Immature natural killer cell (primary cell): ENCODE results near the gene CREB3. TPM values are rescaled to one million over a fixed set of nuclear protein-coding genes. Genes with fewer than 3 reads are reported as not detected.
A peak's percentile ranks its signal among the peaks of the same experiment; 100 is the strongest.

Experiments
- DNase-seq, 3 donors: peaks; one replicate each; pipeline ENCODE4 v3.0.0; 2022; ENCODE audit warnings: mixed read lengths in 1 of 3
- H3K27ac Mint-ChIP-seq, 6 donors: one replicate each; pipeline ENCODE4 v1.8.0; 2020; ENCODE audit warnings: mixed read lengths in 6 of 6, mild to moderate bottlenecking in 5 of 6, inconsistent platforms in 4 of 6, moderate library complexity in 3 of 6
- H3K27me3 Mint-ChIP-seq, 3 donors: one replicate each; pipeline ENCODE4 v1.8.0; 2020 to 2021; ENCODE audit warnings: low read depth in 3 of 3, mild to moderate bottlenecking in 3 of 3, mixed read lengths in 3 of 3, moderate library complexity in 3 of 3, inconsistent platforms in 1 of 3
- H3K36me3 Mint-ChIP-seq, 3 donors: one replicate each; pipeline ENCODE4 v1.8.0; 2020; ENCODE audit warnings: mixed read lengths in 3 of 3, inconsistent platforms in 2 of 3, mild to moderate bottlenecking in 2 of 3
- H3K4me1 Mint-ChIP-seq, 2 donors: one replicate each; pipeline ENCODE4 v1.8.0; 2020; ENCODE audit warnings: inconsistent platforms in 2 of 2, mild to moderate bottlenecking in 2 of 2, mixed read lengths in 2 of 2, moderate library complexity in 1 of 2
- H3K4me3 Mint-ChIP-seq, 5 donors: one replicate each; pipeline ENCODE4 v1.8.0; 2020; ENCODE audit warnings: mild to moderate bottlenecking in 5 of 5, mixed read lengths in 5 of 5, inconsistent platforms in 3 of 5, moderate library complexity in 3 of 5
- H3K9me3 Mint-ChIP-seq, 6 donors: one replicate each; pipeline ENCODE4 v1.8.0; 2020; ENCODE audit warnings: mild to moderate bottlenecking in 6 of 6, mixed read lengths in 6 of 6, inconsistent platforms in 4 of 6, moderate library complexity in 3 of 6
- polyA plus RNA-seq, 3 donors: library from polyadenylated mRNA; unstranded; fragments of 300-500 nt; fragmentation: Illumina TruSeq; gene quantifications; one replicate each; pipeline ENCODE4 v1.2.3, GENCODE V29; 2021

Gene CREB3
- polyA plus RNA-seq, 3 donors from 2014 or later, result 47.8 to 59.3 (median 50.0) TPM

DNA sequence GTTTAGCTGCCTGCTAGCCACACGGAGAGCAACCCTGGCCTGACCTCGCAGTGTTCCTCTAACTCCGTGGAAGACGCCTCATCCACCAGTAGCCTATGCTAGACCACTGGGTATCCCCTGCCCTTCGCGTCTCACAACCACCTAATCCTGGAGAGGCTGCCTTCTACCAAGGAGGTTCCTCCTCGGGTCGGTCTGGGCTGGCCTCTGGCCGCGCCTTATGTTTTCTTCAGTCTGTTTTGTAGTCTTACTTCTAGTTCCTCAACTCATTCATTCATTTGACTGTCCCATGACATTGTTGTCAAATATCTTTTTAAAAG lies 41.2 kb upstream of the CREB3 start:
- no peaks in the 10 kb centered on the region for H3K9me3 Mint-ChIP-seq
- peaks cover 0 to 4% (median 3%) of the 10 kb centered on the region in 3 donors for H3K27me3 Mint-ChIP-seq
- H3K36me3 Mint-ChIP-seq, result peaks cover under 1 to 2% (median under 1%) of the 10 kb centered on the region in 3 donors
- DNase-seq, result no peak
- peak overlapping the region; percentile 88 to 94 (median 89) for H3K4me3 Mint-ChIP-seq
- peak overlapping the region; percentile 53 to 89 (median 76) for H3K27ac Mint-ChIP-seq
- peaks cover 15 to 22% of the 10 kb centered on the region in 2 donors for H3K4me1 Mint-ChIP-seq

DNA sequence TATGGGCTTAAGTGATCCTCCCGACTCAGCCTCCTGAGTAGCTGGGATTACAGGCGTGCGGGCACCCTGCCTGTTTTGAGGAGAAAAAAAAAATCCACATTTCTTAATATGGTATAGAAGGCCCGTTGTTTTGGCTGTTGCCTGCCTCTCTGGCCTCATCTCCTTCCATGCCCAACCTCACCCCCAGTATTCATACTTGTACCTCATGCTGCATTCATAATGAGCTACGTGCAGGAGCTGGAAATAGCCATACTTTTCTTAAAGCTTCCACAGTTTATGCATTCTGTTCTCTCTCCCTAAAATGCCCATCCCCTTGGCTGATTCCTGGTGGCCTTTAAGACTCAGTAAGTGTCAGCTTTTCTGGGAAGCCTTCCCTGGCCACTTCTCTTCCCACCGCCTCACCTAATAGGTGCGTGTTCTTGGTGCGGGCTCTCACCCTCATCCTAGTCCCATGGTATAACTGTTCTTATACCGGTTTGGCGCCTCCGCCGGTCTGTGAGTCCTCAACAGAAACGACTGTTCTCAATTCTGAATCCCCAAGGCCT lies 40.6 kb upstream of the CREB3 start:
- DNase-seq, result no peak
- Mint-ChIP-seq H3K9me3 (no peaks in the 10 kb centered on the region), H3K36me3 (peaks cover 5 to 7% (median 6%) of the 10 kb centered on the region in 3 donors), H3K27me3 (peaks cover 0 to 4% (median 3%) of the 10 kb centered on the region in 3 donors), H3K4me3 (peak overlapping the region; percentile 88 to 94 (median 89)), H3K4me1 (peaks cover 20 to 27% of the 10 kb centered on the region in 2 donors), H3K27ac (peak overlapping the region; percentile 20 to 89 (median 70))

DNA sequence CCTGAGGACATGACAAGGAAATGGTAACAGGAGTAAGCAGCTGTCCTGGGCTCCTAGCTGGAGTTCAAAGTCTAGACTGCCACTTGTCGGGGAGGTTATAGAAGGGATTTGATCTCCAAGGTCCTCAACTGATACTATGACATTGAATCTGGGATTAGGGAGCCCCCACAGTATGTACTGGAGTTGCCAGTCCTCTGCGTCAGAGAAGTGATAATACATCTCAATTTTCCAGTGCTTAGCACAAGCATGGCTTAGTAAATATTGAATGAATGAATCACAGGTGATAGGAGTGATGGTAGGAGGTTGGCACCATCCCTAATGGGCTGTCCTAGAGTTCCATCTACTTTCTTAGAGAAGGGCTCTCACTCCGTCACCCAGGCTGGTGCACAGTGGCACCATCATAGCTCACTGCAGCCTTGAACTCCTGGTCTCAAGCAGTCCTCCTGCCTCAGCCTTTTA lies 36.5 kb upstream of the CREB3 start:
- Mint-ChIP-seq H3K36me3 (peaks cover 5 to 13% (median 12%) of the 10 kb centered on the region in 3 donors), H3K27ac (peak overlapping the region in 4 of 6 donors; percentile 77 to 86 (median 84)), H3K4me3 (no peak overlapping the region)

DNA sequence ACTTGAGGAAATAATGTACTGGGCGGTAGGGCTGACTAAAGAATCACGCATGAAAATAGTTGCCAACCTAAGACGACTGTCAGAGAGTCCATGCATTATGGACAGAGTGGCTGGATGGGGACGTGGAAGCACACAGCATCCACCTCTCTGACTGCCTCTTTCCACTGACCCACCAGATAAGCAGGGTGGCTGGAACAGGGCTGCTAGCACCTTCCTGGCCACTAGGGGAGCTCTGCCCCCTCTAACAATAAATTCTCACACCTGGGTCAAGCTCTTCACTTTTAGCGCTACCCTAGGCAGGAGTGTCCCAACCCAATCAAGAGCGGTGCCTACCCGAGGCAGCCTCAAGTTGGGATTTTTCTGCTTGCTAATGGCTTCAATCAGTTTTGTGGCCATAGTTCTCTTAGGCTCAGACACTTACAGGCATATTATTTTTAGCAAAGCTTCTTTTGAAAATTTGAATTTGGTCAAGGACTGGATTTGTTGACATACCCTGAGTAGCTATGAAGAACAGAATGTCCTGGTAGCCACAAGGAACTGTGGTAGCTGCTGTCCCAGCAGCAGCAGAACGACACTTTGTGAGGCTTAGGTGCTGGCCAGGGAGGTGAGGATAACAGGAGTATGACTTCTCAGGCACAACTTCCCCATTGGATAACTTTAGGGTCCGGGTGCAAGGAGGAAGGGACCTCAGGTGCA lies 35.8 kb upstream of the CREB3 start:
- Mint-ChIP-seq H3K4me1 (peaks cover 14 to 15% of the 10 kb centered on the region in 2 donors), H3K36me3 (peaks cover 5 to 13% (median 12%) of the 10 kb centered on the region in 3 donors), H3K27ac (peak overlapping the region; percentile 77 to 86 (median 84)), H3K27me3 (no peaks in the 10 kb centered on the region), H3K4me3 (no peak overlapping the region), H3K9me3 (no peaks in the 10 kb centered on the region)
- peak; percentile 58 to 67 (median 65) for DNase-seq

More for the DNA sequence above, 36.5 kb upstream of the CREB3 start:
- Mint-ChIP-seq H3K27me3 (peaks cover 0 to 2% (median 0%) of the 10 kb centered on the region in 3 donors), H3K4me1 (peaks cover 21 to 22% of the 10 kb centered on the region in 2 donors), H3K9me3 (no peaks in the 10 kb centered on the region)
- no peak for DNase-seq

DNA sequence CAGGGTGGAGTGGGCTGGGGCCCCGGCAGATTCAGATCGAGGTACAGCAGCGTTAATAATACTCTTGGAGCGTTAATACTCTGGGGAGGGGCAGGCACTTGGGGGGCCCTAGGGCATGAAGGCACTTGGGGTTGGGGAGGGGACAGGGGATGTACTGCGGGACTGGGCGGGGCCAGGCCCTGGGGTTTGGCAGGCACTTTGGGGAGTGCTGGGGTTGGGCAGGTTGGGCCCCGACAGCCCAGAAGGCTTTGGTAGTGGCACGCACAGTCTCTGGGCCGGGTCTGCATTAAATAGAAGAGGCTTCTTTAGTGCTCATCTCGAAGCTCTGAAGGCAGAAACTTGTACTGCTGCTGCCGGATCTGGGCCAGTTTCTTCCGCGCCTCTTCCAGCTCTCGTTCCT lies 35.0 kb upstream of the CREB3 start:
- DNase-seq, result no peak
- Mint-ChIP-seq H3K4me3 (no peak overlapping the region), H3K9me3 (no peaks in the 10 kb centered on the region), H3K27me3 (no peaks in the 10 kb centered on the region), H3K4me1 (peaks cover 9 to 10% of the 10 kb centered on the region in 2 donors), H3K36me3 (peaks cover 5 to 13% (median 12%) of the 10 kb centered on the region in 3 donors), H3K27ac (peak overlapping the region in 3 of 6 donors; percentile 4 to 50 (median 45))

DNA sequence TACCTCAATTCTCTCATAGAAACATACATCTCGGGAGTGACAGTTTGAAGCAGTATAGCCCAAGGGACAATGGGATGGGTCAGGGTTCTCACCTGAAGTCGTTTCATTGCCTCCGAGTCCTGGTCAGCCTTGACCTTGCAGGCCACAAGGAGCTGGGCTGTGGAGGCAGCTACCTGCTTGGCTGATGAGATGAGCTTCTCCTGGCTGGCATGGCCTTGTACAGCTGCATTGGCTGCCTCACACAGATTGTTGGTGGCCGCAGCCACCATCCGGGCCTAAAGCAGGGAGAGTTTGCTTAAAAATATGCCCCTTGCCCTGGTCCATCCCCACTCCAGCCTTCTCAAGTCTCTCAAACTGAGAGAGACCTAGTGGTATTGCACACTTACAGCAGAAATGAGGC lies 34.2 kb upstream of the CREB3 start:
- no peaks in the 10 kb centered on the region for H3K27me3 Mint-ChIP-seq

DNA sequence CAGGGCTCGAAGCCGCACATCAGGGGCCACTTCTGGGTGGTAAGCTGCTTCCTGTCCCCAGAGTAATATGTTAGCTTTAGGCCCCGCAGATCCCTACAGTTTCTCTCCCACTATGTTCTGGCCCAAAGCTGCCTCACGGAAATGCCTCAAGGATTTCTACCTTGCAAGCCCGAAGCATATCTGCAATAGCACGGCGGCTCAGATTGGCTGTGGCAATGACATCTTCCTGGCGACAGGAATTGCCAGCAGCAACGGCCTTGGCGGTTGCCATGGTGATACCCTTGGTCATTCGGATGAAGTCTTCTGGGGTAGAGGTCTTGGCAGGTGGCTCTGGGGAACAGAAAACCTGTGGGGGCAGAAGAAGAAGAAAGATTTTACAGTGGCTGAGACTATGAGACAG lies 32.4 kb upstream of the CREB3 start:
- peaks cover 9 to 10% of the 10 kb centered on the region in 2 donors for H3K4me1 Mint-ChIP-seq
- DNase-seq, result no peak
- no peaks in the 10 kb centered on the region for H3K9me3 Mint-ChIP-seq
- H3K4me3 Mint-ChIP-seq, result no peak overlapping the region
- H3K36me3 Mint-ChIP-seq, result peaks cover 13 to 35% (median 30%) of the 10 kb centered on the region in 3 donors
- no peaks in the 10 kb centered on the region for H3K27me3 Mint-ChIP-seq
- H3K27ac Mint-ChIP-seq, result no peak overlapping the region

More for the DNA sequence above, 34.2 kb upstream of the CREB3 start:
- Mint-ChIP-seq H3K9me3 (no peaks in the 10 kb centered on the region), H3K36me3 (peaks cover 12 to 20% (median 17%) of the 10 kb centered on the region in 3 donors), H3K27ac (peak overlapping the region in 3 of 6 donors; percentile 4 to 22 (median 7)), H3K4me1 (peaks cover 9 to 10% of the 10 kb centered on the region in 2 donors), H3K4me3 (no peak overlapping the region)
- no peak for DNase-seq

DNA sequence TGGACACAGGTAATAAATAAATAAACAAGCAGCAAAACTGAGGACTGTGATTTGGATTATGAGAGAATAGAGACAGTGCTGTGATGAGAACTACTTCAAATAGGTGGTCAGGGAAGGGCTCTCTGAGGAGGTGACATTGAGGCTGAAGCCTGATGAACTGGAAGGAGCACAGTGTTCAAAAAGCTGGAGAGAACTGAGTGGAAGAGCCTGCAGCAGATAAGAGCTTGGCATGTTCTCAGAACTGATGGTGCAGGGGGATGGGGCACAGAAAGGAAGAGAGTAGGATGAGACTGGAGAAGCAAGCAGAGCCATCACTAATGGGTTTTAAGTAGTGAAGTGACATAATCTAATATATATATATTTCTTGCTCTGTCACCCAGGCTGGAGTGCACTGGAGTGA lies 31.5 kb upstream of the CREB3 start:
- no peak overlapping the region for H3K27ac Mint-ChIP-seq
- no peaks in the 10 kb centered on the region for H3K27me3 Mint-ChIP-seq
- no peaks in the 10 kb centered on the region for H3K9me3 Mint-ChIP-seq
- no peak overlapping the region for H3K4me3 Mint-ChIP-seq
- DNase-seq, result no peak
- H3K36me3 Mint-ChIP-seq, result peaks cover 13 to 39% (median 30%) of the 10 kb centered on the region in 3 donors
- H3K4me1 Mint-ChIP-seq, result peaks cover 9 to 10% of the 10 kb centered on the region in 2 donors

DNA sequence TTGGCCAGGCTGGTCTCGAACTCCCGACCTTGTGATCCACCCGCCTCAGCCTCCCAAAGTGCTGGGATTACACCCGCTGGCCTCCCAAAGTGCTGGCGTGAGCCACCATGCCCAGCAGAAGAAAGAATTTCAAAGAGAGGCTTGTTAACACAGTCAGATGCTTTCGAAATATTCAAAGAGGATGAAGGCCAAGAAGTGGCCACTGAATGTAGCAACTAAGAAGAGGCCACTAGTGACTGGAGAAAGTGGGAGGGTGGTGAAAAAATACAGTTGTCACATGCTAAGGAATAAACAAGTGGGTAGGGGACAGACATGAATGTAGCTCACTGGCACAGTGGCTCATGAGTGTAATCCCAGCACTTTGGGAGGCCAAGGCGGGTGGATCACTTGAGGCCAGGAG lies 29.8 kb upstream of the CREB3 start:
- H3K27ac Mint-ChIP-seq, result peak overlapping the region in 1 of 6 donors; percentile 53
- H3K4me1 Mint-ChIP-seq, result peaks cover 0 to 2% of the 10 kb centered on the region in 2 donors
- no peaks in the 10 kb centered on the region for H3K9me3 Mint-ChIP-seq
- DNase-seq, result no peak
- no peak overlapping the region for H3K4me3 Mint-ChIP-seq
- no peaks in the 10 kb centered on the region for H3K27me3 Mint-ChIP-seq
- H3K36me3 Mint-ChIP-seq, result peaks cover 14 to 46% (median 33%) of the 10 kb centered on the region in 3 donors

DNA sequence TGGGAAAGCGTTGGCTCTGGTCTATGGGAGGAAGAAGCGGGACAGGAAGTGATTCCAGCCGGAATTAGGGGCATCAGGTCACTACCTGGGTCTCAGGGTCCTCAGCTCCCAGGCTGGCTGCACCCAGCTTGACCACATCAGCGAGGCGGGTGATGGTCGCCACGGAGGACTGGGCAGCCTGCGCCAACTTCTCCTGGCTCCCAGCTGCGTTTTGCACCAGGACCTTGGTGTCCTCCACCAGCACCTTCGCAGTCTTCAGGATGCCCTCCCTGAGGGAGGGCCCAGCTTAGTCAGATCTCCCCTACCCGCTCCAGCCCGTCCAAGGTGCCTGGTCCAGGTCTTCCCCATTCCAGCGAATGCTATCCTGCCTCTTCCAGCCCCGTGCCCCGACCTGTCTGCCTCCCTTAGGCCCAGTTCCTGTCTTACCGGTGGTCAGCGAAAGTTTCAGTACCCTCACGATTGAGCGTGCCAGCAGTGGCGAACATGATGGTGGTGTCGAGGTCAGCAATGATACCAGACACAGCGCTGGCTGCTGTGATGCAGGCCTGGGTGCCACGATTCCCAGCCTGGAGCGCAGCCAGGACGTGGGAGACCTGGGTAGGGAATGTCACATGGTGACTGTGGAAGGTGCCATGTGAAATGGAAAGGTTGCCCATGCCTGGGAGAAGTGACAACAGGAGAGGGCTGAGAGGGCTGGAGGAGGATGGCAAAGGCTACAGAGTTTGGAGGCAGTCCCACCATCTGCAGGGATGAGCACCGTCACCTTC lies 28.4 kb upstream of the CREB3 start:
- Mint-ChIP-seq H3K36me3 (peaks cover 16 to 56% (median 40%) of the 10 kb centered on the region in 3 donors), H3K4me1 (no peaks in the 10 kb centered on the region), H3K4me3 (no peak overlapping the region), H3K27me3 (no peaks in the 10 kb centered on the region), H3K27ac (peak overlapping the region in 2 of 6 donors; percentile 28 to 41), H3K9me3 (no peaks in the 10 kb centered on the region)
- DNase-seq, result no peak

DNA sequence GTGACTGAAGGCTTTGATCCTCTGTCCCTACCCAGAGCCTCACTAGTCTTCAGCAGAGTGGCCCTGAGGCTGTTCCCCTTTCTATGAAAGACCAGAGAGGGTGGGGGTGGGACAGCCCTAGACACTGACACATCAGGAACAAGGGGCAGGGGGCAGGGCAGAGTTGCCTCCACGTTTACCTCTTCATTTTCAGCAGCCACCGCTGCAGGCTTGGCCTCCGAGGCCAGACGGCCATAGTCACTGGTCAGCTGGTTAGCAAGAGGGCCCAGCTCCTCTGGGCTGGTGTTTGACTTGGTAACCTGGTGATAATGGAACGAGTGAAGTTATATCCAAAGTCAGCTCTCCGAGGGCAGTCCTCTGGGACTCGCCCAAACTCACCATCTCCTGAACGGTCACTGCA lies 27.1 kb upstream of the CREB3 start:
- Mint-ChIP-seq H3K4me3 (no peak overlapping the region), H3K27ac (peak overlapping the region in 1 of 6 donors; percentile 58), H3K4me1 (no peaks in the 10 kb centered on the region), H3K36me3 (peaks cover 16 to 62% (median 42%) of the 10 kb centered on the region in 3 donors), H3K27me3 (no peaks in the 10 kb centered on the region), H3K9me3 (no peaks in the 10 kb centered on the region)
- no peak for DNase-seq

DNA sequence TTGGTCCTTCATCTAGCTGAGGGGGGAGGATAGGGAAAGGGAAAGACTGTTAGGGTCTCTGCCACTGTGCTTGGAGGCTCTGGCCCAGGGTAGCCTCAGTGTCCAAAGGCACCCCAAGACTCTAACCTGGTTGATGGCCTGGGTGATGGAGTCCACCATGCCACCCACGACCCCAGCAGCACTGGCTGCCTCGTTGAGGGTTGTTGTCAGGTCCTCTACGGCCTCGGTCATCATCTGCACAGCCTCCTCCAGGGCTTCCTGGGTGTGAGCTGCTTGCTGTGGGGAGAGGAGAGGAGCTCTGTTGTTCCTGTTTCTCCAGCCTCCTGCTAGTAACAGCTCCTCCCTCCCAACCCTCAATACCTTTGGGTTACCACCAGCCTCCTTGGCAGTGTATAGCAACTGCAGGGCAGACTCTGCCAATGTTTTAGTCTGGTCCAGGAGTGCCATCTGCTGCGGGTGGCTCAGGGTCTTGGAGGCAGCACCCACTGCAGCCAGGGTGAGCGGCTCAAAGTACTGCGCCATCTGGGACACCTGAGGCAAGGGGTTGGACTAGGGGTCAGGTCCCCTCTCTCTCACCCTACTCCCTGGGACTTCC lies 26.5 kb upstream of the CREB3 start:
- peaks cover 16 to 68% (median 47%) of the 10 kb centered on the region in 3 donors for H3K36me3 Mint-ChIP-seq
- peak overlapping the region in 1 of 6 donors; percentile 58 for H3K27ac Mint-ChIP-seq
- no peaks in the 10 kb centered on the region for H3K9me3 Mint-ChIP-seq
- no peaks in the 10 kb centered on the region for H3K4me1 Mint-ChIP-seq
- H3K27me3 Mint-ChIP-seq, result peaks cover 0 to 2% (median 0%) of the 10 kb centered on the region in 3 donors
- H3K4me3 Mint-ChIP-seq, result no peak overlapping the region
- no peak for DNase-seq

DNA sequence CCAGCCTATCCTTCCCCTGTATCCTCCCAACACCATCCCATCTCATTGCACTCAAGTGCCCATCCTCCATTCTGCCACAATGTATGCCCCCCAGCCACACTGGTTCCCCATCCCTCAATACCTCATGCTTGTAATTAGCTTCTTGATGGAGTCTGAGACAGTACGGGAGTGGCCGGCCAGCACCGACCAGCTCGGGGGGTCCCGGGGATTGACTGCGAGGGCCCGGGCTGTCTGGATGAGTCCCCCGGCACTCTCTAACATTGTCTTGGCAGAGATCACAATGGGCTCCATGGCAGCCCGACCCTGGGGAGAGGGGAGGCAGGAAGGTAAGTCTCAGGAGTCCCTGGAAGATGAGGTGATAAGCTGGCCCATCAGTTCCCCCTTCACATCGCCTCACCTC lies 25.5 kb upstream of the CREB3 start:
- DNase-seq, result no peak
- Mint-ChIP-seq H3K9me3 (no peaks in the 10 kb centered on the region), H3K36me3 (peaks cover 16 to 77% (median 52%) of the 10 kb centered on the region in 3 donors), H3K4me1 (no peaks in the 10 kb centered on the region), H3K4me3 (no peak overlapping the region), H3K27ac (peak overlapping the region in 2 of 6 donors; percentile 55 to 68), H3K27me3 (peaks cover 0 to 2% (median 0%) of the 10 kb centered on the region in 3 donors)
